CD1c-positive myeloid dendritic cell (primary cell): Measurements from ENCODE around the gene SPOCD1.
A peak's percentile ranks its signal among the peaks of the same experiment; 100 is the strongest.

Source experiments
- DNase-seq: peaks from one replicate; pipeline ENCODE4 v3.0.0-alpha.2; 2016; ENCODE audit errors: extremely low spot score

Gene SPOCD1

DNA sequence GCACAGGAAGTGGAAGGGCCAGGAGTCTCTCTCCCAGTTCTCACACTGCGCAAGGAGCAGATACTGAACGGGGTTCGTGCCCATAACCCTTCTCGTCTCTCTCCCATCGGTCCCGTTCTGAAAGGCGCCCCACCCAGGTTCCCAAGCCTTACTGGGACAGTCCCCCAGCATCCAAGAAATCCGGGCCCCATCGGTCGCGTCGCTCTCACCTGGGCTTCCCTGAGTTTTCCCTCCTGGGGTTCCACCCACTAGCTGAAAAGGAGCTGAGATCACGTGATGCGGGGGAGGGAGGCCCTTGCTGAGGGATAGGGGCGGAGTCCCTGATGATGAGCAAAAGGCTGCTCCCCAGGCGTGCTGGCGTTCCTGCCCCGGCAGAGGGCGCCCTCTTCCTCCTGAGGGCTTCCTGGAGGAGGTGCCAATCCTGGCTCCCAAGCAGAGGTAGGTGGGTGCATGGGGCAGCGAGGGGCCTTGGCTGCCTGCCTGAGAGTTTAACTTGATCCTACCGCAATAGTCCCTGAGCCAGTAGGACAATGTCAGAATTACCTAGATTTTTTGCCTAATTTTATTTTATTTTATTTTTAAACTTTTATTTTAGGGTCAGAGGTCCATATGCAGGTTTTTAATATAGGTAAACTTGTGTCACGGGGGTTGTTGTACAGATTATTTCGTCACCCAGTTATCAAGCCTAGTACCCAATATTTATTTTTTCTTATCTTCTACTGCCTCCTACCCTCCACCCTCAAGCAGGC lies at the start of gene SPOCD1:
SPOCD1 (minus strand) TSS at position 271 of the 749 bp plus-strand sequence. CDS start 689 bp downstream, outside the sequence.
- peak; percentile 84 for DNase-seq

DNA sequence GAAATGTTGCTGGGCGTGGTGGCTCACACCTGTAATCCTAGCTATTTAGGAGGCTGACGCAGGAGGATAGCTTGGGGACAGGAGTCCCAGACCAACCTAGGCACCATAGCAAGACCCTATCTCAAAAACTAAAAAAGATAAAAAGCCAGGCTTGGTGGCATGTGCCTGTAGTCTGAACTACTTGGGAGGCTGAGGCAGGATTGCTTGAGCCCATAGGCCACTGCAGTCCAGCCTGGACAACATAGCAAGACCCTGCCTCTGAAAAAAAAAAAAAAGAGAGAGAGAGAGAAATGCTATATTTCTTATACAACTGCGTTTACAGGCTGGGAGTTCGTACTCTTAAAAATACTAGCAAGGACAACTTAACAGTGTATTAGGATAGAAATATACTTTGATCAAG lies 46.2 kb upstream of the SPOCD1 start:
- no peak for DNase-seq

DNA sequence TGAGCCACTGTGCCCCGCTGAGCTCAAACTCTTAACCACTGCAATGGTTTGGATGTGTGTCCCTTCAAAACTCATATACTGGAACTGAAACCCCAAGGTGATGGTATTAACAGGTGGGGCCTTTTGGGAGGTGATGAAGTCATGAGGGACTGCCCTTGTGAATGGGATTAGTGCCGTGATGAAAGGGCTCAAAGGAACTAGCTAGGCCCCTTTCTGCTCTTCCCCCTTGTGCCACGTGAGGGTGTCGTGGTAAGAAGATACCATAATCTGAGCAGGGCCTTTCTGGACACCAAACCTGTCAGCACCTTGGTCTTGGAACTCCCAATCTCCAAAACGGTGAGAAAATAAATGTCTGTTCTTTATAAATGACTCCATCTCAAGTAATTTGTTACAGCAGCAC lies 45.5 kb upstream of the SPOCD1 start:
- DNase-seq, result no peak

DNA sequence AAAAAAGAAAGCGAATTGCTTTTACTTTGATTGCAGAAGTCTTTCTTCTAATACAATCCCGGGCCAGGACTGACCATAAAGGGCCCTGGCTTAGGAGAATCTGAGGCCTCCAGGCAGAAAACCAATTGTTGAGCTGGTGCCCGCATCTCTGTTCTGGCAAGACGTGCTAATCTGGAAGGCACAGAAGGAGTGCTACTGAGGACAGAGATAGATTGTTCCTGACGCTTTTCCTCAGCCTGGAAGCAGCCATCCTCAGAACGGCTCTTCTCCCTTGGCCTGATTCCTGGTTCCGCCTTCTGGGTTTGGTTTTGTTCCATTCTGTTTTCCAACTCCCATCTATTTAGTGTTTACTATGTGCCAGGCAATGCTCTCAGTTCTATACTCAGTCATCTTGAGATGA lies 44.8 kb upstream of the SPOCD1 start:
- no peak for DNase-seq

DNA sequence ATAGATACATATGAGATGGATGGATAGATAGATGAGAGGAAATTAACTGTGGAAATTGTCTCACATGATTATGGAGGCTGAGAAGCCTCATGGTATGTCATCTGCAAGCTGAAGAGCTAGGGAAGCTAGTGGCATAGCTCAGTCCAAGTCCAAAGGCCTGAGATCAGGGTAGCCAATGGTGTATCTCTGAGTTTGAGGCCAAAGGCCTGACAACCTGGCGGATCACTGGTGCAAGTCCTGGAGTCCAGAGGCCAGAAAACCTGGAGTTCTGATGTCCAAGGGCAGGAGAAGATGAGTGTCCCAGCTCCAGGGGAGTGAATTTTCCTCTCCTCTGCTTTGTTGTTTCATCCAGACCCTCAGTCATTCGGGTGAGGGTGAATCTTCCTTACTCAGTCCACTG lies 43.9 kb upstream of the SPOCD1 start:
- no peak for DNase-seq

DNA sequence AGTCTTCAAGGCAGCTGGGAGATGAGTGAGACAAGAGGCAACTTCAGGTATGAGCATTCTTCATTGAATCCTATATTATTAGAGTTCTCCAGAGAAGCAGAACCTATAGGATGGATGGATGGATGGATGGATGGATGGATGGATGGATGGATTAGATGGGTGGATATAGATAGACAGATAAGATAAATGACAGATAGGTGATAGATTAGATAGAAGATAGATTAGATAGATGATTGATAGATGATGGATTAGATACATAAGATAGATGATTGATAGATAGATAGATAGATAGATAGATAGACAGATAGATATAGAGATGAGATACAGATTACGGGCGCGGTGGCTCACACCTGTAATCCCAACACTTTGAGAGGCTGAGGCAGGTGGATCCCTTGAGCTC lies 43.2 kb upstream of the SPOCD1 start:
- no peak for DNase-seq

DNA sequence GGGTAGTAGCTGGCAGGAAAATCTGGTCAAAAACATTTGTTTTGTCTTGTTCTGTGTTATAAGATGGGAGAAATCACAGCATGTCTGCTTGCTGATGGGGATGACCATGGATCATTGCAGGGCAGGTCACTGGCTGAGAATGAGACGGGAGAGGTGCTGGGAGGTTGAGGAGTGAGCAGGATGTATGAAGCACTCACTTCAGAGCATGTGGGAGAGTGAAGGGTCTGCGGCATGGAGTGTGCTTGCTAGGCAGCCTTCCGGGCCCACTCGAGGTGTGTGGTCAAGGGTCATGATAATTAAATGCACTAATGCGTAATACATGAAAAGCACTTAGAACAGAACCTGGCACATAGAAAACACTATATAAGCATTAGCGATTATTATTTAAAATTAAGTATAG lies 42.0 kb upstream of the SPOCD1 start:
- no peak for DNase-seq

DNA sequence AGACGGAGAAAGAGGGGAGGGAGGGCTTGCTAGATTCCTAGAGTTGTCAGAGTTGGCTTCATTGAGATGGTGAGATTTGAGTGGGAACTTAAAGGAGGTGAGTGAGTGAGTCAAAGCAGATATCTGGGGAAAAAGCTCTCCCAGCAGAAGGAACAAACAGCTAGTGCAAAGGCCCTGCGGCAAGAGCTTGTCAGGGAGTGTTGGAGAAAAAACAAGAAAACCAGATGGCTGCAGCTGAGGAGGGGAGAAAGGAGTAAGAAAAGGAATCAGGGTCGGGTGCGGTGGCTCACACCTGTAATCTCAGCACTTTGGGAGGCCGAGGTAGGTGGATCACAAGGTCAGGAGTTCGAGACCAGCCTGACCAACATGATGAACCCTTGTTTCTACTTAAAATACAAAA lies 40.3 kb upstream of the SPOCD1 start:
- no peak for DNase-seq

DNA sequence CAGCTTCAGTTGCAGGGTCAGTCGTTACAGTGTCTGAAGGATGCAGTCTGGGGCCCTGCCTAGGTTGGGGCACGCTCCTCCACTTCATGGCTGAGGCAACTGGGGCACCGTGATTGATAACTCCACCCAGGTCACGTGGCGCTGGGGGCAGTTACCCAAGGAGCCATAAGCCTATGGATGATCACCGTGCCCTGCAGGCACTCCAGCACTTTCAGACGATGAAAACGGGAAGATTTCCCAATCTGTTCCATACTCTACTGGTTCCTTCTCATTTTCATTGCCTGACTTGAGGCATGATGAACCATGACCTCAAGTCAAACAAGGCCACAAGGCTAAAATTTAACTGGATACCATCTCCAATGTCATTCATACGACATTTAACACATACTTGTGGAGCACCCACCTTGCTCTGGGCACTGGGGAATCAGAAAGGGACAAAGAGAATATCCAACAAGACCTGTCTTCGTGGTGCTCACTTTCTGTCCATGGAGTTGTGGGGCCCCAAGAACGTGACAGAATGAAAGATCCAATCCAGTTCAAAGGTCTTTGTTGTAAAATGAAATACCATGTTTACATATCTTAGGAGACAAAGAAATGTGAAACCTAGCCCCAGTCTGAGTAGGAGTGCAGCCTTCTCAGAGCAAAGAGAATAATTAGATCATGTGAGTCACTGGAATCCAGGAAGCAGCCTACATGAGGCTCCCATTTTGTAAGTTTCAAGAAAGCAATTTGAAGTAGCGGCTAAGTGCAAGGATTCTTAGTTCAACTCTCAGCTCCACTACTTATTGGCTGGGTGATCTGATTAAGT lies 39.4 kb upstream of the SPOCD1 start:
- DNase-seq, result peak; percentile 29

DNA sequence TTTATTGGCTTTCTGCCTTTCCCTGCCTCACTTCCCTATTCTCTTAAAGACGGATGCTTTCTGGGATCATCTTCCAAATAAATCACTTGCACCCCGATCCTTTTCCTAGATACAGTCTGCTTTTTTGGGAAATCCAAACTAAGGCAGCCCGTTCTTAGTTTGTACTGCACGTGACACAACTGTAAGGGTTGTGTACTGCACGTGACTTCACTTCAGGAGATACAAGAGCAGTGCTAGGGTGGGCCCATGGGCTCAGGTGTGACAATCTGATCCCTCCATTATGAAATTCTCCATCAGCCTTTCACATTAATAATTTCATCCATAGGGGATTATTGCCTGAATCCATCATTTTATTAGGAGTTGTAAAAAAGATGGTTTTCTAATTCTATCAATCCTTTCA lies 33.8 kb upstream of the SPOCD1 start:
- no peak for DNase-seq

DNA sequence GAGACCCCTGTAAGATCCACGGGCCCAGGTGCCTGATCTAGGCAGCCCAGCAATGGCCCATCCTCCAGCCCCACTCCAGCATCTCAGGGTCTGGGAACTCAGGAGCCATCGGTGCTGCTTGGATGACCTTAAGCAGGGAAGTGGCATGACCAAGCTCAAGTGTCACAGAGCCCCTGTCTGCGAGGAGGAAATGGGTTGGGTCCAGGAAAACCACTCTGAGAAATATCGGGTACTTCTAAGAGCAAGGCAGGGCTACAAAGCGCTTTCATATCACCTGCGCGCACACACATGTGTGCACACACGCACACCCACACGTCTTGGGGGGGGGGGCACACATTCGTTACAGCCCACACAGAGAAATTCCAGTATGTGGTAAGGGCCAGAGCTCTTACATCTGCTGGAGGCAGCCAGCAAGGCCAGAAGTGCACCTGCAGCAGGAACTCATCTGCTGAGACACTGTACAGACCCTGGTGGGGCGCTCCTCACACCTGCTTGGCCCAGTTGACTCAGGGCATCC lies 32.6 kb upstream of the SPOCD1 start:
- no peak for DNase-seq

DNA sequence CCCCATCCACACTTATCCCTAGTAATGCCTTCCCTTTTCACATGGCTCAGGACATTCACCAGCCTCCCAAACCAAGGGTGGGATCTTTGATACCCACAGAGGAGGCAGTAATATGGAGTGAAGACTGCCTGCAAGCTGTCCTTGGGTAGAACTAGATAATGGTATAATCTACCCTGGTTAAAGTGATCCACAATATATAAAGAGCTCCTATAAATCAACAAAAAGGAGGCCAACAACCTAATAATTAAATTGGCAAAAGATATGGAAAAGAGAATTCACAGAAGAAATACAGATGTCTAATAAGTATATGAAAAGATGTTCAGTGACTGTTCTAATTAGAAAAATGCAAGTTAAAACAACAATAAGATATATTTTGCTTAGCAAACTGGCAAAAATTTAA lies 30.7 kb upstream of the SPOCD1 start:
- DNase-seq, result no peak

DNA sequence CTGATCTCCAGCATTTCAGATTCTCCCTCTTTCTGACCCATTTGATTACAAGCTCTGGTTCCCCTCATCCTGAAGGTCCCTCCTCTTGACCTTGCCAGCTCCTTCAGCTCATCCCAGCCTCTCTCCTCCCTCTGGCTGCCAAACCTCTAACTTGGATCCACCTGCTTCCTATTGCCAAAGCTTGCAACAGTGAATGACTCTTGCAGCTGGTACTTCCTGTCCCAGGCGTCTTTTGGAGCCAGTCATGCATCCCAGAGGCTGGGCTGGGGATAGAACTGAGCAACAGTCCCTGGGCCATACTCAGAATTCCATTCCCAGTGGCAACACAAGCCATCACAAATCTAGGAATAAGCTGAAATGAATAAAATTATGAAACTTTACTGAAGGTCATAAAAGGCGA lies 27.7 kb upstream of the SPOCD1 start:
- DNase-seq, result no peak

DNA sequence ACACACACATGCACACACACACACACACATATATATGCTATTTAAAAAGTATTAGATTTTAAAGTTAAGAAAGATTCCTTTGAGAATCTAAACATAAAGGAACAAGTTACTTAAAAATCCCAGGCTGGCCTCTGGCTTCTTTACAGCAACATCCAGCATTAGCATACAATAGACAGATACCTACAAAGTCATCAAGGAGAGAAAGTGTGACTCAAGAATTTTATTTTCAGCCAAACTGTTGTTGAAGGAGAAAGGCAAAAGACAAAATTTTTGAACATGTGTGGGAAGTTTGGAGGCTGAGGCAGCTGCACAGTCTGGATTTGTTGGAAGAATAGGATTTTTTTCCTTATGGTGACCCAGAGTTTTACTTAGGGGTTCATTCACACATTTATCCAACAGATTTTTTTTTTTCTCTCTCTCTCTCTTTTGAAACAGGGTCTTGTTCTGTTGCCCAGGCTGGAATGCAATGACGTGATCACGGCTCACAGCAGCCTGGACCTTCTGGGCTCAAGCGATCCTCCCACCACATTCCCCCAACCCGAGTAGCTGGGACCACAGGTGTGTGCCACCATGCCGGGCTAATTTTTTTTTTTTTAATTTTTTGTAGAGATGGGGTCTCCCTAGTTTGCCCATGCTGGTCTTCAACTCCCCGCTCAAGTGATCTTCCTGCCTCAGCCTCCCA lies 24.0 kb upstream of the SPOCD1 start:
- no peak for DNase-seq

DNA sequence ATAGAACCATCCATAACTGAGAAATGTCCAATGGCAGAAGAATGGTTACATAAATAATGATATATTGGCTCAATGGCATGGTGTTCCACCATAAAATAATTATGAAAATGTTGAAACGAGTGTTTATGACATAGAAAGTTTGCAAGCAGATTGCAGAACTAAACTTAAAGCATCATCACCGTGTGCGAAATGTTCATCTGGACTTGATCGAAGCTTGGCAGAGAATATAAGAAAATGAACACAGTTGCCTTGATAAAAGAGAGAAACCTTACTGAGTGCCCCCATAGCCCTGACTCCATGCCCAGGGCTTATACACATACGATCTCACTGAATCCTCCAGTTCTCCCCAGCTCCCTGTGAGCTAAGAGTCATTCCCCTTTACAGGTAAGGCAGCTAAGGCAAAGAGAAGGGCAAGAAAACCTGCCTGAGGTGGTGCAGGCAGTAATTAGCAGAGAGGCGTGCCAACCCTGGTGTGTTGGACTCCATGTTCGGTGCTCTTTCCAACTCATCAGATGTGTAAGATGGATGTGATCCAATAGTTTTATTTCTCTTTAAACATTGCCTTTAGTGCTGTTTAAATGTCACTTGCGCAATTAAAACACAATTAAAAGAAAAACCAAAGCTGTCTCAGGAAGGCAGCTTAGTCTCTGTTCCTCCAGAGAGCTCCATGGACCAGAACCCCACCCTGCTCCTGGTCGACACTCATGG lies 21.8 kb upstream of the SPOCD1 start:
- DNase-seq, result no peak

DNA sequence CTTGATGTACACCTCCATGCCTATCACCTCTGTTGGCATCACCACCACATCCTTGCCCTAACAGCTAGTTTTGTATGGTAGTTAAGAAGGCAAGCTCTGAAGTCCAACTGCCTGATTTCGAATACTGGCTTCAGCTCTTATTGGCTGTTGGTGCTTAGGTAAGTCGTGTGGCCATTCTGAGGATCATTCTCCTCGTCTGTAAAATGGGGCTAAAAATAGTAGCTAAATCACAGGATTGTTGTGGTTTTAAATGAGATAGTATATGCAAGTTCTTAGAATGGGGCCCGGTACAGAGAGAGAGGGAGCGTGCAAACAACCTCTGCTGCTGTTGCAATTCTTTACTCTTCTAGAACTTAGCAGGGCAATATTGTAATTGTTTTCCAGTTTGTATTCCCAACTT lies 20.8 kb upstream of the SPOCD1 start:
- DNase-seq, result no peak

DNA sequence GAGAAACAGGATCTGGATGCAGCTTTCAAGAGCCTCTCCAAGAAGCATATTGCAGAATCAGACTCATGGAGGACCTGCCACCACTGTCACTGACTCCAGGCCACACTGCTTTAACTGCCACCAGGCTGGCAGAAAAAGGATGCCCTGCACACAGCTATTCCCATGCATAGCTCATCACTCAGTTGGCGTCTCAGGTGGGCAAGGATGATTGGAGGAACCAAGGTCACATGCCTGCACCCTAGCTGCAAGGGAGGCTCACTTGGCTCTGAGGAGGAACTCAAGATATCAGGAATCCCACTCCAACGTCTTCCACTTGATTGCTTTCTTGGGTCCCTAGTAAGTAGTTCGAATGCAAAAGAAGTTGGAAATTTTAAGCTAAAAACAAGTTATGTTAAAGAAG lies 19.6 kb upstream of the SPOCD1 start:
- no peak for DNase-seq

DNA sequence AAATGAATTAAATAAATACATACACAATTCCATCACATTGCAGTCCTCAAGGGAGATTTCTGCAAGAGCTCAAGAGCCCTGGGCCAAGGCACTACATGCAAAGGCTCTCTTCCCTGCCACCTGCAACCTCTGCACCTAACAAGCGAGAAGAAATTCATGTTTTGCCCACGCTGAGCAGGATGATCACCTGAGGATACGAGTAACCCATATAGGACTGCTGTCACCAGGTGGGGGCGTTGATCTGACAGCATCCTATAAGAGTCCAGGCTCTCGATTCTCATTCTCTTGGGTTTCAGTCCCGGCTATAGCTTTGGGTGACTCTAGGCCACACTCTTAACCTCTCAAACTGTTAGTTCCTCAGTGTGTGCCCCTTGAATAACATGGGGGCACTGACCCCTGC lies 18.7 kb upstream of the SPOCD1 start:
- DNase-seq, result no peak

DNA sequence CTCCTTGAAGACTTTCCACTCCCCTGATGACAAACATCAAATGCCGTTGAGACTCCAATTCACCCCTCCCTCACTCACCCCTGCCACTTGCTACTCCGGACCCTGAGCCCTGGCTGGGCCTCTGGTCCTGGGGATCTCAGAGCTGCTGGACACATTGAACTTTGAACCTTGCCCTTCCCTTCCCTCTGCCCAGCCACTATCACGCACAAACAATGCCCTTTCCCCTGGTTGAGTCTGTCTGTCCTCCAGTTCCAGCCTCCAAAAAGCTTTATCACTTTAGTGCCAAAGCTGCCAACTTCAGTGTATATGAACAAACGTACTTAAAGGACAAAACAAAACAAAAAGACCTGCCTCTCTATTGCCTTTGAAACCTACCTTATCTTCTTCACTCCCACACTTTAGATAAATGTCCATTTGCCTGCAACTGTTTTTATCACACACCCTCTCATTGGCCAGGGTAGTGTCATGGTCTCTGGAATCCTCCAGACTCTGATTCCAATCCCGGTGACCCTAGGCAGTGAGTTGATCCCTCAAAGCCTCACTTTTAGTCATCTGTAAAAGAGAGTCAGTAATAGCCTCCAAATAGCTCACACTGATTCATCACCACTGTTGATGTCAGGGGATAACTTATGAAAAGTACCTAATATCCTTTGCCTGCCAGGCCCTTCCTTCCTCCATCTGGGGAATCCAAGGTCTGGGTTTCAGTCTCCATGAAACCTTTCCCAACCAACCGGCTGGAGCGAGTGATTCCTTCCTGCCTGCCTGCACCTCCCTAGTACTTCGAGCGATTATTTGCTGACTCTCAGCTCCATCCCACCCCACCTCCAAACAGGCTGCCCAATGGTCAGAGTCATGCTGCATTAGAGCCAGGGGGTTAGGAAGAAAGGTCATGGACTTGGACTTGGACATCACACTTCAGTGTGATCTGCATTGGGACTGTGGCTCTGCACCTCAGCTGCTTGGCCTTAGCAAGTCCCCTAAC lies 15.9 kb upstream of the SPOCD1 start:
- no peak for DNase-seq

DNA sequence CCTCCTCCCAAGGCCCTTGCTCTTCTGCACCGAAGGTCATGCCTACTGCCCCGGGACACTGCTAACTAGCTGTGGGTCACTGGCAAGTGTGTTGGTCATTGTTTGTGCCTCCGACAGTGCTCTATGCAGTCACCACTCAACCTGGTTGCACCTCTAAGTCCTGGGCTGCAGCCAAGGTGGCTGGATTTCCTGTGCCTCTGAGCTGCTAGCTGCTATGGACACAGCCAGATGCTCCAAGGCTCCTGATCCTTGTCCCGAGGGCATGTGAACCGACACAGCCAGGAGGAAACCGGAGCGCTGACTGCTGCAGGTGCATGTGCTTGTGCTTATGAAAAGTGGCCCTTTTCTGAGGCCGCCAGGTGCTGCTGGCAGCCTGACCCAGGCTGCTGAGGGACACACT lies 14.7 kb upstream of the SPOCD1 start:
- no peak for DNase-seq

DNA sequence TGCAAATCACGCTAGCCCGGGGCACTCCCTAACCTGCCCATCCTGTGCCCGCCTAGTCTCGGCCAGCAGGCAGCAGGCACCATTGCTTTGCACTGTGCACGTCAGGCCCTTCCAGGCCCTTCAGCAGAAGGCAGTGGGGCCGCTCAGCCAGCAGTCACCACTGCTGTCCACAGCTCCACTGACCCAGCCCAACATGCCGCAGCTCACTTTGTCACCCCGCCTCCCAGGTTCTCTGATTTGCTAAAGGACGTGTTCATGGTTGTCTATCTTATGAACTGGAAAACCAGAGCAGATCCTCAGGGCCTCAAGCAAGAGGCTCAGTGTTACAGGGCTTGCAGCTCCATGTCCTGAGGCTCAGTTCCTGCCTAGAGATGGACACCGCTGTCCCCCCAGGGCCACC lies 14.2 kb upstream of the SPOCD1 start:
- no peak for DNase-seq
